A673 (cell line): ENCODE results near the gene ASMTL. TPM values are rescaled to one million over a fixed set of nuclear protein-coding genes. Genes with fewer than 3 reads are reported as not detected.

Source experiments
- BruUV-seq: library from RNA; stranded (reverse); fragments of 400-500 nt; replicated peaks from 2 replicates; lab custom pipeline; 2021; lab: Mats Ljungman, UMichigan
- CTCF ChIA-PET: fragments of 300-600 bp; sonication (Branson Sonifier 250); formaldehyde crosslinking; loops from one replicate; lab custom pipeline; 2022; ENCODE audit warnings: antibody characterized with exemption; lab: Charles Lee
- POLR2A ChIA-PET: fragments of 300-600 bp; sonication (Branson Sonifier 250); formaldehyde crosslinking; loops from one replicate; lab custom pipeline; 2022; ENCODE audit warnings: antibody characterized with exemption; ENCODE audit not compliant: low non-redundant PET; lab: Charles Lee
- DNase-seq: peaks from one replicate; pipeline ENCODE4 v3.0.0-alpha.2; 2015; ENCODE audit warnings: low spot score
- H3K27ac ChIP-seq: fragments of 200-600 bp; sonication (generic); 2 replicates; pipeline ENCODE4 v1.5.1; 2016; ENCODE audit warnings: mixed run types, low read depth, mild to moderate bottlenecking, mixed read lengths, antibody characterized with exemption, low read length; ENCODE audit not compliant: poor library complexity, severe bottlenecking
- H3K27me3 ChIP-seq: fragments of 200-600 bp; sonication (generic); replicated peaks from 2 replicates; pipeline ENCODE4 v1.6.1; 2017; ENCODE audit warnings: mixed run types, low read depth, mild to moderate bottlenecking, mixed read lengths, antibody characterized with exemption, low read length; ENCODE audit not compliant: insufficient read depth, poor library complexity
- H3K36me3 ChIP-seq: fragments of 200-600 bp; sonication (generic); 2 replicates; pipeline ENCODE4 v1.6.1; 2016; ENCODE audit warnings: mixed run types, mild to moderate bottlenecking, mixed read lengths, antibody characterized with exemption, low read length; ENCODE audit not compliant: insufficient read depth, poor library complexity, severe bottlenecking
- H3K4me1 ChIP-seq: fragments of 200-600 bp; sonication (generic); 2 replicates; pipeline ENCODE4 v1.6.1; 2017; ENCODE audit warnings: mixed run types, mild to moderate bottlenecking, mixed read lengths, antibody characterized with exemption, low read length; ENCODE audit not compliant: insufficient read depth, poor library complexity, severe bottlenecking
- H3K4me3 ChIP-seq: fragments of 200-600 bp; sonication (generic); 2 replicates; pipeline ENCODE4 v1.5.1; 2016; ENCODE audit warnings: low read depth, mixed run types, mild to moderate bottlenecking, mixed read lengths, low read length; ENCODE audit not compliant: poor library complexity, severe bottlenecking
- H3K9me3 ChIP-seq: fragments of 200-600 bp; sonication (generic); 2 replicates; pipeline ENCODE4 v1.6.1; 2016; ENCODE audit warnings: mixed run types, low read depth, mild to moderate bottlenecking, mixed read lengths, antibody characterized with exemption, low read length; ENCODE audit not compliant: poor library complexity, severe bottlenecking
- CTCF ChIP-seq: fragments of 300-800, 200-600 bp; sonication (generic); conservative IDR thresholded peaks from 2 replicates; pipeline ENCODE4 v1.5.1; 2017; ENCODE audit warnings: low read depth, mild to moderate bottlenecking, antibody characterized with exemption, low read length, moderate library complexity, mixed read lengths
- EZH2 ChIP-seq: fragments of 200-600 bp; sonication (generic); IDR thresholded peaks from 2 replicates; pipeline ENCODE4 v1.6.1; 2017; ENCODE audit warnings: borderline replicate concordance, low read depth, mild to moderate bottlenecking, mixed read lengths, antibody characterized with exemption, low read length; ENCODE audit not compliant: poor library complexity, severe bottlenecking
- intact Hi-C: fragments of 100-400 bp; cut with micrococcal nuclease; formaldehyde crosslinking; loops from one replicate; pipeline ENCODE4 v1.10.0; 2022; ENCODE audit not compliant: unreplicated experiment
- total RNA-seq: library from RNA; stranded (reverse); gene quantifications from 2 replicates; pipeline ENCODE4 v1.2.3, GENCODE V29; 2021

ASMTL gene
- total RNA-seq, 1 experiment from 2014 or later: 24.9 TPM

DNA sequence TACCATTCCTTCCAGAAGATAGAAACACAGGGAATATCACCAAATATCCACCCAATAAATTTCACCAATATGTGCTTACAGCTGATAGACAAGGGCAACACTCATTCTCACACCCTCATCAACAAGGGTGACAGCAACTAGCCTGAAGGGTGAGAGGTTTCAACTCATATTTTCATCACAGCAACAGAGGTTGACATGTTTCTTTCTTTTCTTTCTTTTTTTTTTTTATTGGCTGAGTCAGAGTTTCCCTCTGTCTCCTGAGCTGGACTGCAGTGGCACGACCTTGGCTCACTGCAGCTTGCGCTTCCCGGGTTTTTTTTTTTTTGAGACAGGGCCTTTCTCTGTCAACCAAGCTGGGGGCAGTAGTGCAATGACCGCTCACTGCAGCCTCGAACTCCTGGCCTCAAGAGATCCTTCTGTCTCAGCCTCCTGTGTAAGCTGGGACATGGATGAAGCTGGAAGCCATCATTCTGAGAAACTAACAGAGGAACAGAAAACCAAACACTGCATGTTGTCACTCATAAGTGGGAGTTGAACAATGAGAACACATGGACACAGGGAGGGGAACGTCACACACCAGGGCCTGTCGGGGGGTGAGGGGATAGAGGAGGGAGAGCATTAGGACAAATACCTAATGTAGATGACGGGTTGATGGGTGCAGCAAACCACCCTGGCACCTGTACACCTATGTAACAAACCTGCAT is 27.5 kb upstream of the ASMTL start:
- Histone ChIP-seq H3K27me3 (no peaks in the 10 kb centered on the region), H3K27ac (no peak overlapping the region), H3K36me3 (no peaks in the 10 kb centered on the region), H3K4me3 (no peak overlapping the region), H3K4me1 (peaks cover 15% of the 10 kb centered on the region), H3K9me3 (peaks cover 6% of the 10 kb centered on the region)
- no TSS peak for BruUV-seq
- intact Hi-C loops: no loop called here
- DNase-seq: no peak
- ChIA-PET POLR2A (no interaction called here), CTCF (no interaction called here)
- no peak for TF ChIP-seq CTCF
- TF ChIP-seq EZH2: no peak

- POLR2A ChIA-PET: no interaction called here
- CTCF ChIA-PET: no interaction called here
- no peaks in the 10 kb centered on the region for H3K27me3 ChIP-seq
These were observed 25.2 kb upstream of the ASMTL start for GRCh38 chrX:1477801-1478458.

GRCh38 chrX:1477229-1477628 is 24.5 kb upstream of the ASMTL start:
- no peak for TF ChIP-seq EZH2
- no peak for TF ChIP-seq CTCF
- POLR2A ChIA-PET: no interaction called here
- Histone ChIP-seq H3K4me1 (peaks cover 13% of the 10 kb centered on the region), H3K27ac (no peak overlapping the region), H3K27me3 (no peaks in the 10 kb centered on the region), H3K36me3 (no peaks in the 10 kb centered on the region), H3K4me3 (no peak overlapping the region), H3K9me3 (peaks cover 6% of the 10 kb centered on the region)
- no TSS peak for BruUV-seq
- intact Hi-C loops: no loop called here
- CTCF ChIA-PET: no interaction called here
- DNase-seq: no peak

More at GRCh38 chrX:1477801-1478458, 25.2 kb upstream of the ASMTL start:
- BruUV-seq: no TSS peak
- H3K9me3 ChIP-seq: peaks cover 6% of the 10 kb centered on the region
- intact Hi-C loops: no loop called here
- no peak overlapping the region for H3K4me3 ChIP-seq
- no peaks in the 10 kb centered on the region for H3K36me3 ChIP-seq
- no peak for DNase-seq
- TF ChIP-seq EZH2 (no peak), CTCF (no peak)
- H3K27ac ChIP-seq: no peak overlapping the region
- H3K4me1 ChIP-seq: peaks cover 15% of the 10 kb centered on the region
